ENCODE results near the gene RIPPLY2.

GRCh38 chr6:83904395-83904794, 51.2 kb downstream of the RIPPLY2 start:
- TF ChIP-seq, protein P1, sequence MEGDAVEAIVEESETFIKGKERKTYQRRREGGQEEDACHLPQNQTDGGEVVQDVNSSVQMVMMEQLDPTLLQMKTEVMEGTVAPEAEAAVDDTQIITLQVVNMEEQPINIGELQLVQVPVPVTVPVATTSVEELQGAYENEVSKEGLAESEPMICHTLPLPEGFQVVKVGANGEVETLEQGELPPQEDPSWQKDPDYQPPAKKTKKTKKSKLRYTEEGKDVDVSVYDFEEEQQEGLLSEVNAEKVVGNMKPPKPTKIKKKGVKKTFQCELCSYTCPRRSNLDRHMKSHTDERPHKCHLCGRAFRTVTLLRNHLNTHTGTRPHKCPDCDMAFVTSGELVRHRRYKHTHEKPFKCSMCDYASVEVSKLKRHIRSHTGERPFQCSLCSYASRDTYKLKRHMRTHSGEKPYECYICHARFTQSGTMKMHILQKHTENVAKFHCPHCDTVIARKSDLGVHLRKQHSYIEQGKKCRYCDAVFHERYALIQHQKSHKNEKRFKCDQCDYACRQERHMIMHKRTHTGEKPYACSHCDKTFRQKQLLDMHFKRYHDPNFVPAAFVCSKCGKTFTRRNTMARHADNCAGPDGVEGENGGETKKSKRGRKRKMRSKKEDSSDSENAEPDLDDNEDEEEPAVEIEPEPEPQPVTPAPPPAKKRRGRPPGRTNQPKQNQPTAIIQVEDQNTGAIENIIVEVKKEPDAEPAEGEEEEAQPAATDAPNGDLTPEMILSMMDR (IDR thresholded peaks at IDR 0.05) = no peak
- no peak for TF ChIP-seq POLR2A (IDR thresholded peaks at IDR 0.05)
